WTC11 (cell line): ENCODE data around the gene TMEM8B. TPM values are rescaled to one million over a fixed set of nuclear protein-coding genes. Genes with fewer than 3 reads are reported as not detected.

Source experiments
- ATAC-seq: fragments of 200-7000 bp; cut with Tn5 transposase; 2 replicates; pipeline ENCODE4 v1.10.0; 2021; ENCODE audit warnings: mild to moderate bottlenecking, moderate library complexity
- CTCF ChIA-PET: fragments of 300-600 bp; sonication (Branson Sonifier 250); formaldehyde crosslinking; loops from one replicate; lab custom pipeline; 2021; ENCODE audit warnings: antibody characterized with exemption; lab: Charles Lee
- POLR2A ChIA-PET: fragments of 350-600 bp; sonication (Branson Sonifier 250); formaldehyde crosslinking; loops from one replicate; lab custom pipeline; 2021; ENCODE audit warnings: antibody characterized with exemption; lab: Charles Lee
- DNase-seq: peaks from one replicate; pipeline ENCODE4 v3.0.0; 2021; ENCODE audit warnings: low spot score
- H3K27ac Mint-ChIP-seq: 2 replicates; pipeline ENCODE4 v1.8.0; 2021; ENCODE audit warnings: mixed read lengths
- H3K27me3 Mint-ChIP-seq: 2 replicates; pipeline ENCODE4 v1.8.0; 2021; ENCODE audit warnings: low read depth, mild to moderate bottlenecking, moderate library complexity, mixed read lengths
- H3K36me3 Mint-ChIP-seq: 2 replicates; pipeline ENCODE4 v1.8.0; 2021; ENCODE audit warnings: mixed read lengths
- H3K4me1 Mint-ChIP-seq: 2 replicates; pipeline ENCODE4 v1.8.0; 2022; ENCODE audit warnings: mixed read lengths
- H3K4me3 Mint-ChIP-seq: 2 replicates; pipeline ENCODE4 v1.8.0; 2021; ENCODE audit warnings: mild to moderate bottlenecking, moderate library complexity, mixed read lengths
- H3K9me3 Mint-ChIP-seq: 2 replicates; pipeline ENCODE4 v1.8.0; 2021; ENCODE audit warnings: mixed read lengths
- KAT7 ChIP-seq: sonication (generic); formaldehyde crosslinking; IDR thresholded peaks from 2 replicates; pipeline ENCODE4 v1.8.1; 2023; ENCODE audit warnings: missing genetic modification reagents, mild to moderate bottlenecking, borderline replicate concordance
- NFYB ChIP-seq: sonication (generic); formaldehyde crosslinking; conservative IDR thresholded peaks from 2 replicates; pipeline ENCODE4 v1.8.0; 2022; ENCODE audit warnings: low read depth, missing genetic modification reagents
- NR3C1 ChIP-seq: sonication (generic); formaldehyde crosslinking; conservative IDR thresholded peaks from 2 replicates; pipeline ENCODE4 v1.8.1; 2023; ENCODE audit warnings: low read depth, mild to moderate bottlenecking, missing genetic modification reagents
- SMAD4 ChIP-seq: sonication (generic); formaldehyde crosslinking; IDR thresholded peaks from 2 replicates; pipeline ENCODE4 v1.8.0; 2022; ENCODE audit warnings: mild to moderate bottlenecking, missing genetic modification reagents
- ZNF121 ChIP-seq: sonication (generic); formaldehyde crosslinking; IDR thresholded peaks from 2 replicates; pipeline ENCODE4 v1.8.0; 2023; ENCODE audit warnings: missing genetic modification reagents
- ZNF671 ChIP-seq: fragments of 250-450 bp; sonication (Bioruptor Pico); IDR thresholded peaks from 2 replicates; pipeline ENCODE4 v1.8.0; 2021; ENCODE audit warnings: mild to moderate bottlenecking
- total RNA-seq: library from RNA; stranded (reverse); gene quantifications from 3 replicates; pipeline ENCODE4 v1.2.3, GENCODE V29; 2021
- TF ChIP-seq, protein P1 (sequence below): fragments of 250-450 bp; sonication (Bioruptor Pico); IDR thresholded peaks from 2 replicates; pipeline ENCODE4 v1.9.0; 2021; ENCODE audit warnings: mild to moderate bottlenecking
- TF ChIP-seq, protein P2 (sequence below): sonication (generic); formaldehyde crosslinking; IDR thresholded peaks from 2 replicates; pipeline ENCODE4 v1.8.0; 2022; ENCODE audit warnings: missing genetic modification reagents
- TF ChIP-seq, protein P3 (sequence below): sonication (generic); formaldehyde crosslinking; IDR thresholded peaks from 2 replicates; pipeline ENCODE4 v1.8.1; 2022; ENCODE audit warnings: mild to moderate bottlenecking, moderate library complexity, missing genetic modification reagents
- TF ChIP-seq, protein P4 (sequence below): sonication (generic); formaldehyde crosslinking; IDR thresholded peaks from 2 replicates; pipeline ENCODE4 v1.8.0; 2022; ENCODE audit warnings: mild to moderate bottlenecking, missing genetic modification reagents

Gene TMEM8B
- total RNA-seq, 1 experiment from 2014 or later: 9.5 TPM

DNA sequence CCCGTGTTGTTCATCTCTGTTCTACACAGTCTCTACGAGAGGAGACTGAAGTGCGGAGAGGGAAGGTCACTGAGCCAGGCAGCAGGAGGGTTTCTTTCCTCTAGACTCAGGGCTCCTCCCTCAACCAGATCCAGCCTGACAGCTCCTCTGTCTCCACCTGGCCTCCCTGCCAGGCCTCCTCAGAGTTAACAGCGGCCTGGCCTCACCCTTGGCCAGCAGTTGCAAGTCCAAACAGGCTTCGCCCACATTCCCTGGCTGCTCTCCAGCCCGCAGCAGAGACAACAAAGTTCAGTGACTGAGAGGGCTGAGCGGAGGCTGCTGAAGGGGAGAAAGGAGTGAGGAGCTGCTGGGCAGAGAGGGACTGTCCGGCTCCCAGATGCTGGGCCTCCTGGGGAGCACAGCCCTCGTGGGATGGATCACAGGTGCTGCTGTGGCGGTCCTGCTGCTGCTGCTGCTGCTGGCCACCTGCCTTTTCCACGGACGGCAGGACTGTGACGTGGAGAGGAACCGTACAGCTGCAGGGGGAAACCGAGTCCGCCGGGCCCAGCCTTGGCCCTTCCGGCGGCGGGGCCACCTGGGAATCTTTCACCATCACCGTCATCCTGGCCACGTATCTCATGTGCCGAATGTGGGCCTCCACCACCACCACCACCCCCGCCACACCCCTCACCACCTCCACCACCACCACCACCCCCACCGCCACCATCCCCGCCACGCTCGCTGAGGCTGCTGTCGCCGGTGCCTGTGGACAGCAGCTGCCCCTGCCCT is 77.1 kb downstream of the TMEM8B start, which contains the start of gene HRCT1 (continued):
- TF ChIP-seq, protein P1, sequence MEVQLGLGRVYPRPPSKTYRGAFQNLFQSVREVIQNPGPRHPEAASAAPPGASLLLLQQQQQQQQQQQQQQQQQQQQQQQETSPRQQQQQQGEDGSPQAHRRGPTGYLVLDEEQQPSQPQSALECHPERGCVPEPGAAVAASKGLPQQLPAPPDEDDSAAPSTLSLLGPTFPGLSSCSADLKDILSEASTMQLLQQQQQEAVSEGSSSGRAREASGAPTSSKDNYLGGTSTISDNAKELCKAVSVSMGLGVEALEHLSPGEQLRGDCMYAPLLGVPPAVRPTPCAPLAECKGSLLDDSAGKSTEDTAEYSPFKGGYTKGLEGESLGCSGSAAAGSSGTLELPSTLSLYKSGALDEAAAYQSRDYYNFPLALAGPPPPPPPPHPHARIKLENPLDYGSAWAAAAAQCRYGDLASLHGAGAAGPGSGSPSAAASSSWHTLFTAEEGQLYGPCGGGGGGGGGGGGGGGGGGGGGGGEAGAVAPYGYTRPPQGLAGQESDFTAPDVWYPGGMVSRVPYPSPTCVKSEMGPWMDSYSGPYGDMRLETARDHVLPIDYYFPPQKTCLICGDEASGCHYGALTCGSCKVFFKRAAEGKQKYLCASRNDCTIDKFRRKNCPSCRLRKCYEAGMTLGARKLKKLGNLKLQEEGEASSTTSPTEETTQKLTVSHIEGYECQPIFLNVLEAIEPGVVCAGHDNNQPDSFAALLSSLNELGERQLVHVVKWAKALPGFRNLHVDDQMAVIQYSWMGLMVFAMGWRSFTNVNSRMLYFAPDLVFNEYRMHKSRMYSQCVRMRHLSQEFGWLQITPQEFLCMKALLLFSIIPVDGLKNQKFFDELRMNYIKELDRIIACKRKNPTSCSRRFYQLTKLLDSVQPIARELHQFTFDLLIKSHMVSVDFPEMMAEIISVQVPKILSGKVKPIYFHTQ: no peak
- TF ChIP-seq, protein P2, sequence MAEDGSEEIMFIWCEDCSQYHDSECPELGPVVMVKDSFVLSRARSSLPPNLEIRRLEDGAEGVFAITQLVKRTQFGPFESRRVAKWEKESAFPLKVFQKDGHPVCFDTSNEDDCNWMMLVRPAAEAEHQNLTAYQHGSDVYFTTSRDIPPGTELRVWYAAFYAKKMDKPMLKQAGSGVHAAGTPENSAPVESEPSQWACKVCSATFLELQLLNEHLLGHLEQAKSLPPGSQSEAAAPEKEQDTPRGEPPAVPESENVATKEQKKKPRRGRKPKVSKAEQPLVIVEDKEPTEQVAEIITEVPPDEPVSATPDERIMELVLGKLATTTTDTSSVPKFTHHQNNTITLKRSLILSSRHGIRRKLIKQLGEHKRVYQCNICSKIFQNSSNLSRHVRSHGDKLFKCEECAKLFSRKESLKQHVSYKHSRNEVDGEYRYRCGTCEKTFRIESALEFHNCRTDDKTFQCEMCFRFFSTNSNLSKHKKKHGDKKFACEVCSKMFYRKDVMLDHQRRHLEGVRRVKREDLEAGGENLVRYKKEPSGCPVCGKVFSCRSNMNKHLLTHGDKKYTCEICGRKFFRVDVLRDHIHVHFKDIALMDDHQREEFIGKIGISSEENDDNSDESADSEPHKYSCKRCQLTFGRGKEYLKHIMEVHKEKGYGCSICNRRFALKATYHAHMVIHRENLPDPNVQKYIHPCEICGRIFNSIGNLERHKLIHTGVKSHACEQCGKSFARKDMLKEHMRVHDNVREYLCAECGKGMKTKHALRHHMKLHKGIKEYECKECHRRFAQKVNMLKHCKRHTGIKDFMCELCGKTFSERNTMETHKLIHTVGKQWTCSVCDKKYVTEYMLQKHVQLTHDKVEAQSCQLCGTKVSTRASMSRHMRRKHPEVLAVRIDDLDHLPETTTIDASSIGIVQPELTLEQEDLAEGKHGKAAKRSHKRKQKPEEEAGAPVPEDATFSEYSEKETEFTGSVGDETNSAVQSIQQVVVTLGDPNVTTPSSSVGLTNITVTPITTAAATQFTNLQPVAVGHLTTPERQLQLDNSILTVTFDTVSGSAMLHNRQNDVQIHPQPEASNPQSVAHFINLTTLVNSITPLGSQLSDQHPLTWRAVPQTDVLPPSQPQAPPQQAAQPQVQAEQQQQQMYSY (CRISPR knock-in tag): no peak
- TF ChIP-seq, protein P3, sequence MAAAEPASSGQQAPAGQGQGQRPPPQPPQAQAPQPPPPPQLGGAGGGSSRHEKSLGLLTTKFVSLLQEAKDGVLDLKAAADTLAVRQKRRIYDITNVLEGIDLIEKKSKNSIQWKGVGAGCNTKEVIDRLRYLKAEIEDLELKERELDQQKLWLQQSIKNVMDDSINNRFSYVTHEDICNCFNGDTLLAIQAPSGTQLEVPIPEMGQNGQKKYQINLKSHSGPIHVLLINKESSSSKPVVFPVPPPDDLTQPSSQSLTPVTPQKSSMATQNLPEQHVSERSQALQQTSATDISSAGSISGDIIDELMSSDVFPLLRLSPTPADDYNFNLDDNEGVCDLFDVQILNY: no peak
- TF ChIP-seq, protein P4, sequence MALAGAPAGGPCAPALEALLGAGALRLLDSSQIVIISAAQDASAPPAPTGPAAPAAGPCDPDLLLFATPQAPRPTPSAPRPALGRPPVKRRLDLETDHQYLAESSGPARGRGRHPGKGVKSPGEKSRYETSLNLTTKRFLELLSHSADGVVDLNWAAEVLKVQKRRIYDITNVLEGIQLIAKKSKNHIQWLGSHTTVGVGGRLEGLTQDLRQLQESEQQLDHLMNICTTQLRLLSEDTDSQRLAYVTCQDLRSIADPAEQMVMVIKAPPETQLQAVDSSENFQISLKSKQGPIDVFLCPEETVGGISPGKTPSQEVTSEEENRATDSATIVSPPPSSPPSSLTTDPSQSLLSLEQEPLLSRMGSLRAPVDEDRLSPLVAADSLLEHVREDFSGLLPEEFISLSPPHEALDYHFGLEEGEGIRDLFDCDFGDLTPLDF: no peak
- TF ChIP-seq NFYB (CRISPR knock-in tag): no peak
- no peak for TF ChIP-seq SMAD4

DNA sequence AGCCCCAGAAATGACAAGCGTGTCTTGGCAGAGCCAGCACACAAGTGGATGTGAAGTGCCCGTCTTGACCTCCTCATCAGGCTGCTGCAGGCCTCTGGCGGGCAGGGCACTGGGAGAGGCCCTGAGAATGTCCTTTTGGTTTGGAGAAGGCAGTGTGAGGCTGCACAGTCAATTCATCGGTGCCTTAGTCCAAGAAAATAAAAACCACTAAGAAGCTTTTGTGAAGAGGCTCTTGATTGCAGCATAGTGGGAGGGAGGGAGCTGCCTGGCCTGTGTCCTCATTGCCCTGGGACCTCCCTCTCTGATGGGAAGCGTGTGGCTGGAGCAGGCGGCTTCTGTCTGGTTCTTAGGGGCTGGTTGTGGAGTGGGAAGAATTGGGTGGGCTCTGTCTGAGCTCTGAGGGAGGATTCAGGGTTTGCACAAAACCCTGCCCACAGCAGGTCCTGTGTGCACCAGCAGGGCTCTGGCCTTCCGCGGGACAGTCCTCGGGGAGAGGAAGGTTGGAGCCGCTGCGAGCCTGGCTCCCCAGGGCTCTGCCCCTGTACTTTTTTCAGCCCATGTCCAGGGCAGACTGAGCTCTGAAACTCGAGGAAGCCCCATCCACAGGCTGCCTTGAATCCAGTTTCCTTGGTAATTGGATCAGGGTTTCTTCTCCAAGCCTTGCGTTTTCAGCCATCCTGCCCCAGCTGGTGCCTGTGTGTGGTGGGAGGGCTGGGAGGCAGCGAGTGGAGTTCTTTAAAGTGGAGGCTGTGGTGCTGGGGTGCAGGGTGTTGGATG is 78.1 kb downstream of the TMEM8B start:
- Mint-ChIP-seq H3K27ac (peak overlapping the region; percentile 92; the same call in 1 of the 2 replicates), H3K27me3 (peaks cover 4% of the 10 kb centered on the region; the same call in 1 of the 2 replicates), H3K9me3 (no peaks in the 10 kb centered on the region), H3K36me3 (no peaks in the 10 kb centered on the region), H3K4me1 (peaks cover 43% of the 10 kb centered on the region), H3K4me3 (no peak overlapping the region)
- POLR2A ChIA-PET: interaction anchor here (0.7 kb wide), 1 partner anchor 593 kb away, joined by 3 read pairs; no protein-coding TSS in a partner anchor
- DNase-seq (no peak), ATAC-seq (peak; percentile 7; the same call in 1 of the 2 replicates)
- no peak for TF ChIP-seq KAT7 (CRISPR knock-in tag)
- TF ChIP-seq NR3C1 (CRISPR knock-in tag): no peak
- TF ChIP-seq ZNF671 (CRISPR knock-in tag): no peak
- TF ChIP-seq ZNF121: no peak
- TF ChIP-seq, protein P2 (CRISPR knock-in tag): peak; percentile 28; the same call in 1 of the 2 replicates
- CTCF ChIA-PET: interaction anchor here (0.9 to 7.5 kb wide), 7 partner anchors 10 to 117 kb away, joined by 3 to 52 read pairs (median 4); no protein-coding TSS in a partner anchor
